Activated T-cell treated with anti-CD3 and anti-CD28 coated beads, Interleukin-2, amount 50 U/mL, for 1 hour (primary cell): ENCODE data around the gene MLST8.

ENCODE experiments used
- DNase-seq: peaks from one replicate; pipeline ENCODE4 v3.0.0-alpha.2; 2020

MLST8 gene

GRCh38 chr16:2210386-2211365 is 5.4 kb downstream of the MLST8 start, which contains the start of gene BRICD5:
Gene BRICD5 (minus strand): TSS chr16:2210863. CDS start chr16:2210833, 30 bp downstream.
- no peak for DNase-seq

DNA sequence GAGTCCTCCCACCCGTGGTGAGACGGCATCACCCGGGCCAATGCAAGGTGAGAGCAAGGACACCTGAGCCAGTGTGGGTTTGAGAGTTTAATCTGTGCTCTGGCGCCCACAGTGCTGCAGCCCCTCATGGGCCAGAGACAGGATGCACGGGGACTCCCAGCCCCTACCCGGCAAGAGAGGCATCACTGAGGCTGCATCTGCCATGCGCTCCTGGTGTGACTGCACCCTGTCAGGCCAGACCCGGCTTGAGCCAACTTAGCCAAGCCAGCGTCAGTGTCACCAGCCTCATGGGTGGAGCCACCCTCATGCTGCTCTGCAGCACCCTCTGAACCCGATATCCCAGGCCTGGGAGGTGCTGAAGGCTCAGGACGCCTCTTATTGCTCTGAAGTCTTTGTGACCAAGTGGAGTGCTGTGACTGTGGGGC is 6.7 kb downstream of the MLST8 start:
- DNase-seq: no peak

DNA sequence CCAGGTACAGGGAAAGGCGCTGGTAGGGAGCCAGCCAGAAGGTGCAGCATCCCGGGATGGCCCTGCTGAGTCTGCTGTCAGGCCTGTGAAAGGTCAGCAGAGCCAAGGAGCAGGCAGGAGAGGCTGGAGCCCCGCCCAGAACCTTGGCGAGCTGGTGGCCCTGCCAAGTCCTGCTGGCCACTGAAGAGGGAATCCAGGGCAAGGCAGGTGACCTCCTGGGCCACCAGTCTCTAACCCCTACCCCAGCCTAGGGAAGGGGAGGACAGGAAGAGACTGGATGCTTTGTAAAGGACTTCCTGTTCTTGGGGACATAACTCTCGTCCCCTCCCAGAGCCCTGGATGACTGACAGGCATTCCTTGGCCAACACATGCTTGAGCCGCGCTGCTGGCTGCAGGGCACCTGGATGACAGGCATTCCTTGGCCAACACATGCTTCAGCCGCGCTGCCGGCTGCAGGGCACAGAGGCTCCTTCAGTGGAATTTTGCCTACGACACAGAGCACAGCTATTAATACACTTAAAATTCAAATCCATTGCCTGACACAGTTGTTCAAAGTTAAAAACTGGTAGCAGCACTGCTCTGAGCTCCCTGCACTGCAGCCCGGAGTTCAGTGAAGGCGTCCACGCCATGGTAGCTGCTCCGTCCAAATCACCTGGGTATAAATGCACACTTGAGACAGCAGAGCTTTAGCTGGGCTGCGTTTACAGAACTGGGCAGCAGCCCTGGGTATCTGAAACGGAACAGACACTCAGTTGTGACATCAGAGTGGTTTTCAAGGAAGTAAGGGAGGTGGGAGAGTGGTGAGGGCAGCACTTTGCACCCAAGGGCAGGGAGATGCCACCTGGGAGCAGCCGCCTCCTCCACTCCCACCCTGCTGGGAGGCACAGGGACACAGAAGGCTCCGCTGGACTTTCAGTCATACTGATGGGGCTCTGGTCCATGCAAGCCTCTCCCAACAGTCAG is 7.4 kb downstream of the MLST8 start:
- no peak for DNase-seq

DNA sequence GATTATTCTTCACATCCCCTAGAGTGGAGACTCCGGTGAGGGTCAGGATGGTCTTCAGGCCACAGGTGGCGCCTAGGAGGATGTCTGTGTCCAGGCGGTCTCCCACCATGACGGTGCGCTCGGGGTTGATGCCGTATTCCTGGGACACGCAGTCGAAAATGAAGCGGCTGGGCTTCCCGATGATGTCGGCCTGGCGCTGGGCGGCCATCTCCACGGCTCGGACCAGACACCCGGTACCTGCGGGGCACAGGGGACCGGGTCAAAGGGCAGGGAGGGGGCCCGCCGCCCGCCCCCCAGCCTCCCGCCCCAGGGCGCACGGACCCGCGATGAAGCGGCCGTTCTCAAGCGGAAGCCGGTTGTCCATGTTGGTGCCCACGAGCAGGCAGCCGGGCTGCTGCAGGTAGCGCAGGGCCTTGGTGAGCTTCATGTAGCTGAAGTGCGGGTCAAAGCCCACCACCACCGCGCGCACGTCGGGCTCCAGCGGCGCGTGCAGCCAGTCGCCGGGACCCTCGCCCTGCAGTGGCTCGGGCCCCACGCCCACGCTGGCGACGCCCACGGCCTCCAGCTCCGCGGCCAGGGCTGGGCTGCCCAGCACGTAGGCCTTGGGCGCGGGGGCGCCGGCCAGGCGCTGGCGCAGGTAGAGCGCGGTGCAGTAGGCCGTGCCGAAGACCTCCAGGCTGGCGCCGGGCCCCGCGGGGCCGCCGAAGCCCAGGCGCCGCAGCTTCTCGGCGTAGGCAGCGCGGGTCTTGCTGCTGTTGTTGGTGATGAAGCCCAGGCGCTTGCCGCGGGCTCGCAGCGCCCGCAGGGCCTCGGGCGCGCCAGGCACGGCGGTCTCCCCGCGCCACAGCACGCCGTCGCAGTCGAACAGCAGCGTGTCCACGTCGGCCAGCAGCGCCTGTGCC is 8.8 kb downstream of the MLST8 start:
- no peak for DNase-seq

- DNase-seq: no peak
Measured at GRCh38 chr16:2214719-2214968, 9.4 kb downstream of the MLST8 start, which contains the start of gene PGP. Gene PGP (minus strand): TSS chr16:2214840. CDS start chr16:2214777, 63 bp downstream.

GRCh38 chr16:2216330-2216729 is 11.1 kb downstream of the MLST8 start:
- no peak for DNase-seq

DNA sequence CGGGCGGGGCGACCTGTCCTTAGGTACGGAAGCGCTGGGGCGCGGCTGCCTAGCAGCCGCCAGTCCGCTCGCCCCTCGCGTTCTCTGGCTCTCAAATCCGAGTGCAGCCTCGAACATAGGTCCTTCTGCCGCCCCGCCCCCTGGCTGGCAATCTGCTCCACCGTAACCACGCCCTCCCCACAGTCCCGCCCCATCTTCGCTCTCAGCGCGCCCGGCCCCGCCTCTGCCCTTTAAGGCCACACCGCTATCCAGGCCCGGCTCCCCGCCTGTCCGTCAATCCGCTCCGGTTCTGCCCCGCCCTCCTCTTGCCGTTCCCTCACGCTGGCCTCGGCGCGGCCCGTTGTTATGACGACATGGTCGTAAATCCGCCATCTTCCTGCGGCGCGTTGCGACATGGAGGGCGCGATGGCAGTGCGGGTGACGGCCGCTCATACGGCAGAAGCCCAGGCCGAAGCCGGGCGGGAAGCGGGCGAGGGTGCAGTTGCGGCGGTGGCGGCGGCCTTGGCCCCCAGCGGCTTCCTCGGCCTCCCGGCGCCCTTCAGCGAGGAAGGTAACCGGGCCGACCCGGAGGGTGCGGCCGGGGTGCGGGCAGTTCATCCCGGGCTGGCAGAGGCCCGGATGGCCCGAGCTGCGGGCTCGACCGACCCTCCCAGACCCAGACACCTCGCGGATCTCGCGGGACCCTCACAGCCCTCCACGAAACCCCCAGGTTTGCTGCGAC is 18.1 kb downstream of the MLST8 start, which contains the start of gene E4F1:
E4F1 (plus strand) TSS at position 371 of the 721 bp plus-strand sequence; CDS start at position 394, 23 bp downstream.
- peak; percentile 97 for DNase-seq

GRCh38 chr16:2223942-2224486 is 18.8 kb downstream of the MLST8 start:
- no peak for DNase-seq

GRCh38 chr16:2226245-2226793 is 21.1 kb downstream of the MLST8 start:
- no peak for DNase-seq

GRCh38 chr16:2226918-2227317 is 21.7 kb downstream of the MLST8 start:
- no peak for DNase-seq

- DNase-seq: no peak
Measured at GRCh38 chr16:2228161-2228824, 23.0 kb downstream of the MLST8 start.

DNA sequence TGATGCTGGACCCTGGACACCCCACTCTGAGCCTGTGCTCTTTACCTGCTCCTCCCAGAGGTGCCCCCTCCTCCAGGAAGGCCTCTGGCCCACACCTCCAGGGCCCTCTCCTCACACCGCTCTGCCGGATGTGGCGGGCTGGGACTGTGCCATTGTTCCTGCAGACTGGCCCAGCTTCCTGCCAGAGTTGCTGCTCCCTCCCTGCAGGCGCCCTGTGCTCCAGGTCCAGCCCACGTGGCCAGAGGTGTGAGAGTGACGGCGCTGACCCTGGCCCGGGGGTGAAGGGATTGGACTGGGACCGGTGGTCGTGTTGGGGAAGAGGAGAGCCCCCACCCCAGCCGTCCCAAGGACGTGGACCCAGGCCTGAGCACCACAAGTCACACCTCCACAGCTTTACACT is 23.8 kb downstream of the MLST8 start:
- DNase-seq: no peak

DNA sequence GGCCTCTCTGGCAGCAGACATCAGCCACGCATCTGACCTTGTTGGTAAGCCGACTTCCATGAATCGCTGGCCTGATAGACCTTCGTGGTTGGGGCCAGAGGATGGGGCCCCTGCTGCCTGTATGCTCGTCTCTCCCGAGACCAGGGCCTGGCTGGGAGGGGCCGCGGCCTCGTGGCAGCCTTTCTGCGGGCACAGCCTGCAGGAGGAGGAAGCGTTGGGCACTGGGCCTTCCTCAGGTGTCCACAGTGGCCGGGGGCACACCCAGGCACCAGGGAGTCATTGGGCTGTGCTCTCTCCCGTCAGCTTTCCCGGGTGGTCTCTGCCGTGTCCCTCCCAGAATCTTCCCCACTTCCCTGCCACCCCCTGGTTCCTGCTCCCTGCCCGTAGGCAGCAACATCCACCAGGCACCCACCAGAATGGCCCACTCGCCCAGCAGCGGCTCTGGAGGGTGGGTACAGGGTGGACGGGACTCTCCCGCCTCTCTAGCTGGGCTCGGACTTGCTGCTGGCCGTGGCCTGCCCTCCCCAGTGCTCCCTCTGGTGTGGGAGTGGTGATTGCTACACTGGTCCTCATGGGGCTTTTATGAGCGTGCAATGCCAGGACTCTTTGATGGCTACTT is 24.5 kb downstream of the MLST8 start:
- no peak for DNase-seq

GRCh38 chr16:2230376-2230775 is 25.1 kb downstream of the MLST8 start:
- DNase-seq: no peak

DNA sequence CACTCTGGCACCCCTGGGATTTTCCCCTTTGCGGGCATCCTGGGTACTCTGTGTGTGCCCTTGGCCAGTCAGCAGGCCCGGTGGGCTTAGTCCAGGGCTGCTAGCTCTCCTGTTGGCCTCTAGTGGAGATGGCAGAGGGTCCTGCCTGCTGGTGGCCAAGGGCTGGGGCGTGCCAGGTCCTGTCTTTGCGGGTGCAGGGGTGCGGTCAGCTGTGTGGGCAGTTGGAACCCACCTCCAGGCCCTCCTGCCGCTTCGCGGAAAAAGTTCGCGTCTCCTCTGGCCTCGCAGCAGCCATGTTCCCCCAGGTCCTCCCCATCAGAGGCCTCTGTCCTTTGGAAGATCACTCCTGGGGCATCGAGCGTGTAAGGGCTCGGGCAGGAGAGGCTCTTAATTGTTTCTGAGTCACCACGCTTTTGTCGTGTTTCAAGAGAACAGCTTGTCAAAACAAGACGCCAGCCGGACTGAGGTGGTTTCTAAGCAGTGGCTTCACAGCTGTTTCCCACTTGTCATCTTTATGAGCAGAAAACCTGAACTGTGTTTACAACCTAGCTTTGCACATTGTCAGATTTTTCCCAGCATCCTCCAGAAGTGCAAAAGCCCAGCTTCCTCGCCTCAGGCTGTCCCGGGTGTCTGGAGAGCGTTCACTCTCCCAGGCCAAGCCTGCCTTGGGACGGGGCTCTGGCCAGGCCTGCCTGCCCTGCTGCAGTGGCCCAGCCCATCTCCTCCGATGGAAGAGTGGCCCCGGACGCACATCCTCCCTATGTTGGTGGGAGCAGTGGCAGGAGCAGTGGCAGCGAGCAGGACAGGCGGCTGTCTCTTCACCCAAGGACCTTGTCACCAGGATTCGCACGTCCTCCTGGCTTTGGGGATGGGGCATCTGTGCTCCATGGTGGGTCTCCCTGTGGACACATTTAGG is 26.0 kb downstream of the MLST8 start:
- DNase-seq: no peak

GRCh38 chr16:2232094-2232990 is 27.1 kb downstream of the MLST8 start:
- DNase-seq: no peak

DNA sequence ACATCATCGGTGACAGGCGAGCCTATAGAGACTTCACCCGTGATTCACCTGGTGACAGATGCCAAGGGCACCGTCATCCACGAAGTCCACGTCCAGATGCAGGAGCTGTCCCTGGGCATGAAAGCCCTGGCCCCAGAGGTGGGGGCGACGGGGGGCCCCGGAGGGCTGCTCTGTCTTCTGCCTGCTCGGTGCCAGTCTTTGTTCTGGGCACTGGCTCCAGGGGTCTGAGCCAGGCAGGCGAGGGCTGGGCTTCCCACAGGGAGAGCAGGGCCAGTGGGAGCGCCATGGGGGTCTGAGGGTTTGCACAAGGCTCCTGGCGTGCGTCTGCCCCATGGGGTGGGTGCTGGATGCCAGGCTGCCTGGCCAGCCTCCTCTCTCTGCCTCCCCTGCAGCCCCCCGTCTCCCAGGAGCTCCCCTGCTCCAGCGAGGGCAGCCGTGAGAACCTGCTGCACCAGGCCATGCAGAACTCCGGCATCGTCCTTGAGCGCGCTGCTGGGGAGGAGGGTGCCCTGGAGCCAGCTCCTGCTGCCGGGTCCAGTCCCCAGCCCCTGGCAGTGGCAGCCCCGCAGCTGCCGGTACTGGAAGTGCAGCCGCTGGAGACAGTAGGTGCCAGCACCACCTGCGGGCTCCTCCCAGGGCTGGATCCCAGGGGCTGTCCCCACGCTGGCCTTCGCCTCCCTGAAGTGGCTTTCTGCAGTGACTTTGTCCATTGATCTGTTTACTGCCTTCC is 28.0 kb downstream of the MLST8 start:
- DNase-seq: no peak
